ENCODE data around the gene SVIP.
A peak's percentile ranks its signal among the peaks of the same experiment; 100 is the strongest.

SVIP gene, protein sequence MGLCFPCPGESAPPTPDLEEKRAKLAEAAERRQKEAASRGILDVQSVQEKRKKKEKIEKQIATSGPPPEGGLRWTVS

GRCh38 chr11:22829231-22830081 lies at the start of gene SVIP:
Gene SVIP (minus strand): TSS chr11:22829801. CDS start chr11:22829748, 53 bp downstream.
- DNase-seq, result peak; percentile 96

- no peak for DNase-seq
Observed at GRCh38 chr11:22878604-22879003, 49.0 kb upstream of the SVIP start.

DNA sequence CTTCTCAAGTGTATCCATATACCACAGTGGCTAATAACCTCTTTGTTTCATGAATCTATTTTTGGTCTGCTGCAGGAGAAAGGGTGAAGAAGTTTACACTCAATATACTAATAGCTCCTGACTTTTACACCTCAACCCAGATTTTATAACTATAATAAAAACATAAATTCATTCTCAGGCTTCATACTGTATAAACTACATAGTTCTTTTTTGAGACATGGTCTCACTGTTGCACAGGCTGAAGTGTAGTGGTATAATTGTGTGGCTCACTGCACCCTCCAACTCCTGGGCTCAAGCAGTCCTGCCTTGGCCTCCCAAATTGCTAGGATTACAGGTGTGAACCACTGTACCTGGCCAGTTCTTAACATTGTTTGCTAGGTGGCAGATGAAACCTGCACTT lies 48.4 kb upstream of the SVIP start:
- DNase-seq, result no peak

- DNase-seq, result peak; percentile 80
Observed at GRCh38 chr11:22875869-22876473, 46.4 kb upstream of the SVIP start.

DNA sequence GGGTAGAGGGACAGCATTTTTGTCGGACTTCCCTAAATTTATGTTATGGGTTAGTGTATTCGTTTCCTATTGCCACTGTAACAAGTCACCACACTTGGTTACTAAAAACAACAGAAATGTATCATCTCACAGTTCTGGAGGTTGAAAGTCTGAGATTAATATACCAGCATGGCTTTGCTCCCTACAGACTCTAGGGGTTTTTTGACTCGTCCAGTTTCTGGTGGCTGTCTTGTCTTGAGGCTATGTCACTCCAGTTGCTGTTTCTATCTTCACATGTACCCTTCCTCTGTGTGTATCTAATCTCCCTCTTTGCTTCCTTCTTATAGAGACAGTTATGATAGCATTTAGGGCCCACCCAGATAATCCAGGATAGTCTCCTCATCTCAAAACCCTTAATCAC lies 39.7 kb upstream of the SVIP start:
- no peak for DNase-seq

DNA sequence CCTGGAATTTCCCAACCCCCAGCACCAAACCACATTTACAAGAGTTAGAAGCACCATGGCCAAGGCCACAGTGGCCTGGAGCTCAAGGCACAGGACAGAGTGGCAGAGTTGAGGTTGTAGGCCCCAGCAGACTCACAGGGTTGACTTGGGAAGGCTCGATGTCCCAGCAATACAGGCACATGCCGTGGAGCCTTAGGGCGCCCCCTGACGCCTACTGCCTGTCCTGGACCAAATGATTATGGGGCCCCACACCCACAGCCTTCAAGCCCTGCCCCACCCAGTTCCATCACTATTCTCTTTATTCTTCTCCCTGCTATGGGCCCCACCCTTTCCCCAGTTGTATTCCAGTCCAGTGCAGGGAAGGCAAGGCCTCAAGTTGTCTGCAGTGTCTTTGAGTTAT lies 30.6 kb upstream of the SVIP start, which contains the start of gene CCDC179:
Gene CCDC179 (minus strand): TSS at position 234 of the 400 bp plus-strand sequence. CDS start 53 bp downstream, at position 181.
- DNase-seq, result no peak

GRCh38 chr11:22859756-22860155 lies 30.2 kb upstream of the SVIP start:
- no peak for DNase-seq

DNA sequence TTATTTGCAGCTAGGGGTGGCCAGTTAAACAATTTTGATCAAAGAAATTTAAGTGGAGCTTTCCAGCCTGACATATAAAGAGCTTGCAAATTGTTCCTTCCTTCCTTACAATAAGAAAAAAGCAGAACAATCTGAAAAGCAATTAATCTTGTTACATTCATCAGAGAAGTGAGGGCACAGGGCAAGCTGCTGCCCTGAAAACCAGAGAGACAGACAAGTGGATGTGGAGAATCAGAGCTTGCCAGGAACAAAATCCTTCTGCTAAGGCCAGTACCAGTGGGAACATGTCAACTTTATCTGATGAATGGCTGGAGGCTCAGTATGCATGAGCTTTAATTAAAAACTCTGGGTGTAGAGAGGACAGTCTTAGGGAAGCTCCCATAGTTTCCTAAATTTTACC lies 21.9 kb upstream of the SVIP start:
- no peak for DNase-seq

GRCh38 chr11:22846726-22847125 lies 17.1 kb upstream of the SVIP start:
- no peak for DNase-seq

- DNase-seq, result no peak
Observed at GRCh38 chr11:22832315-22833015, 2.9 kb upstream of the SVIP start.

GRCh38 chr11:22830082-22830414 lies 447 bp upstream of the SVIP start:
- DNase-seq, result no peak

DNA sequence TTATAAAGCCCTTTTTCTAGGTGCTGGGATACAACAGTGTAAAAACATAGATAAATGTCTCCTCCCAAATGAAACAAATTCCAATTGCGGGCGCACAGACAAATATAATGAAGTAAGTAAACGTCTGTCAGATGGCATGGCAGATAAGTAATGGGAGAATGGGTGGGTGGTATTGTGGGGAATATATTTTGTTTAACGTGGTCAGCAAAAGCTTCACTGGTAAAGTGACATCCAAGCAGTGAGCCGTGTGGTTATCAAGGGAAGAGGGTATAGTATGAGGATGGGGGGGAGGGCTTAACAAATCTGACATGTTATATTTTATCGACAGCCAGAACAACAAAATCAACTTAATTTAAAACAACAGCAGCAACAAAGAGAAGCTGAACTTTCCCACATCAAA lies 1.2 kb downstream of the SVIP start:
- peak; percentile 9 for DNase-seq

DNA sequence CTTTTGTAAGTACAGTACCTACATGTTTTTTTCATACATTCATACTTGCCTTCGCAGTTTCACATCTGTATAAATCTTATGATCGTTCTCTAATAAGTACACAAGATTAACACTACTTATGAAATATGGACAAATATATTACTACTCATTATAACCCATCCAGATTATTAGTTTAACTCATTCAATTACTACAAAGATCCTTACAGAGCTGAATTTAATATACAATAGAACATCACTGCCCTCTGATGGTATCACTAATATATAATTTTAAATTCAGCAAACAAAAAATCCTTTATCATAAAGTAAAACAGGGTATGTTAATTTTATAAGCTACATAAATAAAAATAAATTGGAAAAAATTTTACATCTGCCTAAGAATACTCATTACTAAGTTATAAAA lies 7.4 kb downstream of the SVIP start:
- no peak for DNase-seq

DNA sequence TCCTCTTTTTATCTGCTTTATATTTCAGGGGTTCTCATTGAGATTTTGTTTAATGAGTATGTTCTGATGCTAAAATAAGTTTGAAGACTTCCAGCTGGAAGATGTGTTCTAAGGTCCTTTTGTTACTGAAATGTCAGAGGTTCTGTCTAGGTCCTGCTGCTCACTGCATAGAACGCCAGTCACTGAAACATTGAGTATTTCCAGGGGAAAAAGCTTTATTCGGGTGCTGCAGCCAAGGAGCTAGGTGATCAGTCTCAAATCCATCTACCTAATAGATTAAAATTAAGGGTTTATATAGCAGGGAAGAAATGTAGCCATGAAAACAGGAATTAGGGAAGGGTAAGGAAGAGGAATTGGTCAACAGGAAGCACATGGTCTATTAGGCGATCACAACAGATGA lies 19.7 kb downstream of the SVIP start:
- DNase-seq, result no peak

- DNase-seq, result no peak
Observed at GRCh38 chr11:22808571-22809197, 20.9 kb downstream of the SVIP start.

DNA sequence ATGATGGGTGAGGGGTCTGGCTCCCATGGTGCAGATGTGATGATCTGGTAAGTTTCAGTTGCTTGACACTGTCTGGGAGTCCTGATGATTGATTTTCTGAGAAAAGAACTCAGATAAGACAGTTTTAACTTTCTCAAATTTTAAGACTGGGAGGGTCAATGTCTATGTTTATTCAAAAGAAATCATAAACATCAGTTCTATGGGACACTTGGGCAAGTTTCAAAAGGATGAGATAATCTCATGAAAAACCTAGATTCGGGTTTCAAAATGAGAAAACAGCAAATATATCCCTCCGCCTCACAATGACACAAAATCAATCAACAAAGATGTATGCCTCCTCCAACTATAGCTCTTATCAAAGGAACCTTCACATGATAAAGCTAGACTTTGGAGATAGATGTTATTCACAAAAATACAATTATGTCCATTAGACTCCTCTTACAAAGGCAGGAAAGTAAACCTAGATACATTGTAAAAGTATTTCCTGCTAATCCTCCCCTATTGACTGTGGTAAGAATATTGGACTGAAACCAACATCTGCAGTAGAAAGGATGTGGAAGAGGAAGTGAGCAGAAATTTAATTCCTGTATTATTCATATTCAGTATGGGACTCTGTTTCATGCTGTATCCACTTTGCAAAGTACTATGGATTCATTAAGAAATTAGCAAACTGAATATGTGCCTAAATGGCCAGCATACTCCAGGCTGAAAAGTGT lies 21.6 kb downstream of the SVIP start:
- DNase-seq, result no peak

GRCh38 chr11:22807391-22807790 lies 22.2 kb downstream of the SVIP start:
- DNase-seq, result no peak

- DNase-seq, result no peak
Observed at GRCh38 chr11:22802861-22803260, 26.7 kb downstream of the SVIP start.

DNA sequence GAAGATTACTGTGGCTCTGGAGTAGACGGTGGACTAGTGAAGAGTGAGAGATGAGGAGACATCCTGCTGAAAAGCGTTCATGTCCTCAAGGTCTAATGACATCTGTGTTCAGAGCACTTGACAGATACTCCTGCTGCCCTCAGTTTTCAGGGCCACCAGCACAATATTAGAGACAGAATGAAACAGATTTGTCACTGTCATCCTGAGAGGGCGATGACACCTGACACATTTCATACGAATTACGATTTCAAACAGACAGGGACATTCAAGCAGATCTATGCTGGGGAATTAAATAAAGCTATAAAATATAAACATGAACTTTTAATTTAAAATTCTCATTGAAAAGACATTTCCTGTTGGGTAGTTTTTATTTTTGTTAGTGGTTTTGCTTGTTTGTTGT lies 29.1 kb downstream of the SVIP start:
- no peak for DNase-seq

- DNase-seq, result no peak
Observed at GRCh38 chr11:22798901-22799300, 30.7 kb downstream of the SVIP start.

DNA sequence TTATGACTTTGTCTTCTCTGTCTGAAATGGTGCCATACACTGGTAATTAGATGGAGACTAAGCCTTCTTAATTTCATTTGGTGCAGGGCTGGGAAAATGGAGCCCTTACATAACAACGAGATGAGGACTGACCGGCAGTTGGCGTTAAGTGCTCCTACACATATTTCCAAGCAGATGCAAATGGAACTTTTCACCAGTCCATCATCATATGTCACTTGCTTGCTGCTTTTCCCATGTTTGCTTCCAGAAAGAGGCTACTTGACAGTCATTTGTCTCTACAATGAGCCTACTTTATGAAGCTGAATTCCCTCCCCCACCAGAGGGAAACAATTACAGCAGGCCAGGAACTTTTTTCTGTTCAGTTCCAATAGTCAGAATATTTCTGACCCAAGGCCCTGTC lies 32.6 kb downstream of the SVIP start:
- no peak for DNase-seq

GRCh38 chr11:22795914-22796313 lies 33.7 kb downstream of the SVIP start:
- DNase-seq, result no peak

- no peak for DNase-seq
Observed at GRCh38 chr11:22792497-22792896, 37.1 kb downstream of the SVIP start.
